Parathyroid adenoma (tissue), 2 donors: Measurements from ENCODE around the gene PLIN3.

Experiments
- H2AFZ ChIP-seq: fragments of 300-600 bp; sonication (generic); one replicate; pipeline ENCODE4 v1.7.0; 2017; ENCODE audit warnings: antibody characterized with exemption, mild to moderate bottlenecking
- H3K27ac ChIP-seq: fragments of 300-600 bp; sonication (generic); one replicate; pipeline ENCODE4 v1.7.0; 2017
- H3K27me3 ChIP-seq: fragments of 300-600 bp; sonication (generic); one replicate; pipeline ENCODE4 v1.7.0; 2017; ENCODE audit warnings: low read length; ENCODE audit not compliant: control insufficient read depth, insufficient read depth
- H3K36me3 ChIP-seq: fragments of 300-600 bp; sonication (generic); one replicate; pipeline ENCODE4 v1.7.0; 2017; ENCODE audit warnings: low read length; ENCODE audit not compliant: control insufficient read depth, insufficient read depth
- H3K4me1 ChIP-seq: fragments of 300-600 bp; sonication (generic); one replicate; pipeline ENCODE4 v1.7.0; 2017; ENCODE audit warnings: control low read depth
- H3K4me2 ChIP-seq: fragments of 300-600 bp; sonication (generic); one replicate; pipeline ENCODE4 v1.7.0; 2017; ENCODE audit warnings: low read length
- H3K4me3 ChIP-seq: fragments of 300-600 bp; sonication (generic); one replicate; pipeline ENCODE4 v1.7.0; 2017; ENCODE audit warnings: low read depth, low read length
- H3K79me2 ChIP-seq: fragments of 300-600 bp; sonication (generic); one replicate; pipeline ENCODE4 v1.7.0; 2017; ENCODE audit warnings: control low read depth
- H3K9ac ChIP-seq: fragments of 300-600 bp; sonication (generic); one replicate; pipeline ENCODE4 v1.7.0; 2017; ENCODE audit warnings: mild to moderate bottlenecking
- H3K9me3 ChIP-seq: fragments of 300-600 bp; sonication (generic); one replicate; pipeline ENCODE4 v1.7.0; 2017; ENCODE audit warnings: low read length; ENCODE audit not compliant: control insufficient read depth
- CTCF ChIP-seq: fragments of 300-600 bp; sonication (generic); IDR thresholded peaks from one replicate; pipeline ENCODE4 v1.7.0; 2017; ENCODE audit warnings: antibody characterized with exemption, mild to moderate bottlenecking
- donor health status: primary hyperparathyroidism.

The PLIN3 gene

DNA sequence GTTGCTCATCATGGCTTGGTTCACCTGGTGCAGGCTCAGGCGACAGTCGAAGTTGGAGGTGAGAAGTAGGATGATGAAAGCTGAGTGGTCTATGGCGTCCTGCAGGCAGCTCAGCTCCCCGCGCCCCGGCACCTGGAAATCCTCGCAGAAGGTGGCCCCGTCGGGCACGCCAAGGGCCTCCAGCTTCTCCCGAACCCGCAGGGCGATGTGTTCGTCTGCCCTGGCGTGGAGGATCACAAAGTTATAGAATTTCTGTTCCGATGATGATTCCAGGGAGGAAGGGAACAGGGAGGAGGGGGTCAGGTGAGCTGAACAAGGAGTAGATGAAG, 50.6 kb downstream of the PLIN3 start:
- Histone ChIP-seq H3K27ac (no peak overlapping the region), H3K9ac (no peak overlapping the region), H3K9me3 (no peaks in the 10 kb centered on the region), H3K4me2 (no peak overlapping the region), H3K36me3 (no peaks in the 10 kb centered on the region), H2AFZ (no peak overlapping the region), H3K4me1 (peaks cover 9% of the 10 kb centered on the region), H3K79me2 (no peaks in the 10 kb centered on the region), H3K4me3 (no peak overlapping the region), H3K27me3 (no peaks in the 10 kb centered on the region)
- TF ChIP-seq CTCF, result no peak

GRCh38 chr19:4816202-4816949, 51.1 kb downstream of the PLIN3 start:
- Histone ChIP-seq H2AFZ (peak overlapping the region; percentile 68), H3K4me3 (no peak overlapping the region), H3K27ac (peak overlapping the region; percentile 56), H3K9ac (no peak overlapping the region), H3K36me3 (no peaks in the 10 kb centered on the region), H3K27me3 (no peaks in the 10 kb centered on the region), H3K4me1 (peaks cover 9% of the 10 kb centered on the region), H3K79me2 (no peaks in the 10 kb centered on the region), H3K4me2 (peak overlapping the region; percentile 4), H3K9me3 (no peaks in the 10 kb centered on the region)
- TF ChIP-seq CTCF, result no peak

DNA sequence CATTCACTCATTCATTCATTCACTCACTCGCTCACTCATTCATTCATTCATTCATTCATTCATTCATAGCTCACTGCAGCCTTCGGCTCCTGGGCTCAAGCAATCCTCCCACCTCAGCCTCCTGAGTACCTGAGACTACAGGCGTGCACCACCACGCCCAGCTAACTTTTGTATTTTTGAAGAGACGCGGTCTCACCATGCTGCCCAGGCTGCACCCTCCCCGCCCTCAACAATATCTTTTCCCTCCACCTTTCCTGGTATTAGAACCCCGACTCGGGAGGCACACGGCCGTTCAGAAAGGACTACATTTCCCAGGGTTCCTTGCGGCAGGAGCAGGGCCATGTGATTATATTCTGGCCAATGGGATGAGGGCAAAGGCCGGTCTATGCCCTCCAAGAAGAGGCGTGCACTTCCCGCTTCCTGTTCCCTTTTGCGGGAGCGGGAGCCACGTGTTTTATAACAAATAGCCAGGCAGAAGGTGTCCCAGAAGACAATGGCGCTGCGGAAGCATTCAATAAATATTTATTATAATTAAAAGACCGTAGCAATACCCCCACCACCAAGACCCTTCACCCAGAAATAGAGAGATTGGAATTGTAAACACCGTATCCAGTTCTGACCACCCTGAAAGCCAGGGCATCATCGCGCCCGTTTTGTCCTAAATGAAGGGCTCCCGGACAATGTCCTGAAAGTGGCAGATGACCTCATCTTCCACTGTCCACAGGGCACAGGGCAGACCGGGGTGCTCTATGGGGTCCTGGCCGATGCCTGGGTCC, 51.9 kb downstream of the PLIN3 start:
- TF ChIP-seq CTCF, result no peak
- no peak overlapping the region for H3K4me3 ChIP-seq
- H3K27me3 ChIP-seq, result no peaks in the 10 kb centered on the region
- peak overlapping the region; percentile 68 for H2AFZ ChIP-seq
- H3K4me2 ChIP-seq, result peak overlapping the region; percentile 4
- H3K9ac ChIP-seq, result no peak overlapping the region
- H3K4me1 ChIP-seq, result peaks cover 9% of the 10 kb centered on the region
- no peaks in the 10 kb centered on the region for H3K36me3 ChIP-seq
- no peaks in the 10 kb centered on the region for H3K79me2 ChIP-seq
- H3K27ac ChIP-seq, result peak overlapping the region; percentile 56
- no peaks in the 10 kb centered on the region for H3K9me3 ChIP-seq

- Histone ChIP-seq H3K9ac (no peak overlapping the region), H3K9me3 (no peaks in the 10 kb centered on the region), H3K4me1 (peaks cover 9% of the 10 kb centered on the region), H3K36me3 (no peaks in the 10 kb centered on the region), H3K79me2 (no peaks in the 10 kb centered on the region), H2AFZ (no peak overlapping the region), H3K4me3 (no peak overlapping the region), H3K27me3 (no peaks in the 10 kb centered on the region), H3K27ac (no peak overlapping the region), H3K4me2 (no peak overlapping the region)
- no peak for TF ChIP-seq CTCF
Measured at GRCh38 chr19:4814625-4815425, 52.6 kb downstream of the PLIN3 start.
